GM12878 (cell line): Measurements from ENCODE around the gene GSG1L. TPM values are rescaled to one million over a fixed set of nuclear protein-coding genes. Genes with fewer than 3 reads are reported as not detected.

ENCODE experiments used
- ATAC-seq: fragments of 200-7000 bp; cut with Tn5 transposase; 3 replicates; pipeline ENCODE4 v1.9.1; 2020; ENCODE audit warnings: mild to moderate bottlenecking, moderate library complexity
- BruUV-seq: library from RNA; stranded (reverse); fragments of 400-500 nt; replicated peaks from 2 replicates; lab custom pipeline; 2021; lab: Mats Ljungman, UMichigan
- CTCF ChIA-PET: fragments of 300-600 bp; sonication (Branson Sonifier 250); formaldehyde crosslinking; extraction: SDS; loops from one replicate; lab custom pipeline; 2021; ENCODE audit warnings: inconsistent platforms; lab: Yijun Ruan, JAX
- POLR2A ChIA-PET: fragments of 350-600 bp; formaldehyde crosslinking; extraction: SDS; loops from one replicate; lab custom pipeline; 2021; ENCODE audit warnings: inconsistent platforms; lab: Charles Lee
- RAD21 ChIA-PET: fragments of 300-600 bp; sonication (Branson Sonifier 250); formaldehyde crosslinking; loops from one replicate; lab custom pipeline; 2023; ENCODE audit warnings: antibody characterized with exemption; ENCODE audit not compliant: unreplicated experiment; lab: Charles Lee
- SMC1A ChIA-PET: fragments of 300-600 bp; sonication (Branson Sonifier 250); formaldehyde crosslinking; loops from one replicate; lab custom pipeline; 2023; ENCODE audit not compliant: unreplicated experiment, uncharacterized antibody; lab: Charles Lee
- DNase-seq: peaks from one replicate; pipeline ENCODE4 v3.0.0-alpha.2; 2011; ENCODE audit warnings: low read depth, low spot score
- FAIRE-seq: peaks from 3 replicates; lab custom pipeline; 2011; peaks lifted over from hg19 to GRCh38; lab: Jason Lieb, UNC
- H2AFZ ChIP-seq: 2 replicates; pipeline ENCODE4 v1.6.0; 2011; ENCODE audit warnings: low read depth, low read length, control low read depth; ENCODE audit not compliant: control insufficient read depth
- H3K27ac ChIP-seq: 2 replicates; pipeline ENCODE4 v1.5.1; 2011; ENCODE audit warnings: control low read depth; ENCODE audit not compliant: control insufficient read depth, insufficient read depth
- H3K27me3 ChIP-seq, 2 experiments: replicated peaks in 1 of 2; 2 replicates each; pipeline versions ENCODE4 v1.6.0 to v1.6.1; 2011; ENCODE audit warnings: low read length in 1 of 2; ENCODE audit not compliant: control insufficient read depth in 2 of 2, insufficient read depth in 2 of 2
- H3K36me3 ChIP-seq, 2 experiments: 2 replicates each; pipeline ENCODE4 v1.5.1; 2011; ENCODE audit warnings: low read length in 1 of 2; ENCODE audit not compliant: control insufficient read depth in 2 of 2, insufficient read depth in 2 of 2
- H3K4me1 ChIP-seq: 2 replicates; pipeline ENCODE4 v1.6.1; 2011; ENCODE audit warnings: mild to moderate bottlenecking, low read length, moderate library complexity, mixed read lengths; ENCODE audit not compliant: control insufficient read depth, insufficient read depth
- H3K4me2 ChIP-seq: 2 replicates; pipeline ENCODE4 v1.6.0; 2011; ENCODE audit warnings: control low read depth; ENCODE audit not compliant: control insufficient read depth, insufficient read depth
- H3K4me3 ChIP-seq: fragments of 200-600 bp; sonication (generic); 2 replicates; pipeline ENCODE4 v1.5.1; 2016
- H3K79me2 ChIP-seq: 2 replicates; pipeline ENCODE4 v1.6.0; 2011; ENCODE audit warnings: low read length; ENCODE audit not compliant: control insufficient read depth, insufficient read depth
- H3K9ac ChIP-seq: 2 replicates; pipeline ENCODE4 v1.8.0; 2011; ENCODE audit warnings: low read length, control low read depth, mixed read lengths; ENCODE audit not compliant: control insufficient read depth, insufficient read depth
- H3K9me3 ChIP-seq: replicated peaks from 3 replicates; pipeline ENCODE4 v1.5.1; 2011; ENCODE audit warnings: mild to moderate bottlenecking, low read length; ENCODE audit not compliant: control insufficient read depth, insufficient read depth
- H4K20me1 ChIP-seq: 2 replicates; pipeline ENCODE4 v1.6.0; 2011; ENCODE audit not compliant: control insufficient read depth, insufficient read depth
- DPF2 ChIP-seq: fragments of 450-650 bp; IDR thresholded peaks from 2 replicates; pipeline ENCODE4 v1.6.1; 2017; ENCODE audit warnings: mild to moderate bottlenecking
- ESRRA ChIP-seq: IDR thresholded peaks from 2 replicates; pipeline ENCODE4 v1.6.1; 2012; ENCODE audit warnings: mild to moderate bottlenecking, low read length, improper control_type of control experiment
- NFIC ChIP-seq: IDR thresholded peaks from 2 replicates; pipeline ENCODE4 v1.6.1; 2012; ENCODE audit warnings: low read depth, mild to moderate bottlenecking, inconsistent platforms, low read length, moderate library complexity
- POLR2A ChIP-seq: IDR thresholded peaks from 2 replicates; pipeline ENCODE4 v1.6.1; 2011; ENCODE audit warnings: low read depth, mild to moderate bottlenecking, low read length
- YBX1 ChIP-seq: fragments of 450-650 bp; IDR thresholded peaks from 2 replicates; pipeline ENCODE4 v1.6.1; 2016; ENCODE audit warnings: antibody characterized with exemption
- ZNF207 ChIP-seq: fragments of 450-650 bp; IDR thresholded peaks from 2 replicates; pipeline ENCODE4 v1.6.1; 2014; ENCODE audit warnings: antibody characterized with exemption, mild to moderate bottlenecking, borderline replicate concordance
- WGBS: methylation state at CpG from one replicate; pipeline ENCODE4 v1.1.6; 2016; ENCODE audit warnings: low lambda C conversion rate; ENCODE audit not compliant: insufficient replicate concordance, insufficient coverage; ENCODE audit errors: missing lambda C conversion rate; 5-methylcytosine and 5-hydroxymethylcytosine counted together
- in situ Hi-C: fragments of 300-500 bp; cut with MboI; formaldehyde crosslinking; loops from 9 replicates; pipeline ENCODE4 v1.14.3; 2018; ENCODE audit warnings: mixed read lengths
- intact Hi-C: fragments of 100-400 bp; cut with micrococcal nuclease; formaldehyde crosslinking; loops from one replicate; pipeline ENCODE4 v1.14.2; 2022; ENCODE audit not compliant: unreplicated experiment
- polyA plus RNA-seq, 11 experiments: library from polyadenylated mRNA; depleted of rRNA in 4 of 11; unstranded in 6 of 11; stranded (reverse) in 5 of 11; fragments of >200 nt; fragmentation: Nextera tagmentation in 4 of 11; fragmentation: Illumina TruSeq in 1 of 11; extraction: Ambion mirVana in 4 of 11; extraction: Trizol in 1 of 11; gene quantifications; 1 replicate in 1 of 11; 2 replicates in 10 of 11; pipeline versions ENCODE4 v1.2.1 to v1.2.3, GENCODE V29; 2011 to 2016; ENCODE audit warnings: inconsistent platforms in 2 of 11, missing spikeins in 2 of 11, low read depth in 1 of 11
- total RNA-seq, 4 experiments: library from RNA; depleted of rRNA in 3 of 4; stranded (reverse); fragments of >200 nt in 3 of 4; fragmentation: Illumina TruSeq in 1 of 4; extraction: Trizol in 1 of 4; gene quantifications; 2 replicates each; pipeline versions ENCODE4 v1.2.1 to v1.2.3, GENCODE V29; 2013 to 2021
- TF ChIP-seq, protein P1 (sequence below): fragments of 450-650 bp; IDR thresholded peaks from 2 replicates; pipeline ENCODE4 v1.6.1; 2018; ENCODE audit warnings: mild to moderate bottlenecking, low read depth, moderate library complexity; ENCODE audit not compliant: partially characterized antibody
- TF ChIP-seq, protein P2 (sequence below): IDR thresholded peaks from 2 replicates; pipeline ENCODE4 v1.6.1; 2012; ENCODE audit warnings: low read length, inconsistent platforms

Gene GSG1L
- total and polyA plus RNA-seq, 10 of the 15 experiments (the other 5 are each of a cell fraction or from before 2014, with no cell fraction given) = not detected

DNA sequence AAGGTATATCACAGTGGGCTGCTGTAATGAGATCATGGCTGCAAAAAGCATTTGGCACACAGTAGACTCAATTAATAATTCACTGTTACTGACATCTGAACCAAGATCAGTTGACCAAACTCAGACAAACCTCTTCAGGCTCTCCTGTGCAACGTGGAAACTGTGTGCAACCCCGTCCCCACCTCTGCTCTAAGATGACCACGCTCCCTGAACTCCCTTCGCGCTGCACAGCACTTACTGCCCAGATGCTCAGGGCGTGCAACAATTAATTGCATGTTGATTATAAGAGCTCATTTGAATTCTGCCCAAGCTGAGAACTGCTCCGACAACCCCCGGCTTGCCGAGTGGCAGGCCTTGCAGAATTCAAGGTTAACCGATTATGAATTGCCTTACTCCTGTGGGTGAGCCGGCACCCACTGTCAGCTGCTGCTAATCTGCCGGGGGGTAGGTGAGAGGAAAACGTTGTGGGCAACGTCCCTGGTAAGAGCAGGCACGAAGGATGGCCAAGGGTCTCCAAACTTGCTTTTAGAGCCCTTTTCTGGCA, 1.3 kb upstream of the GSG1L start:
- ATAC-seq (no peak), FAIRE-seq (no peak), DNase-seq (no peak)
- H2AFZ ChIP-seq = no peak overlapping the region
- intact Hi-C loops = no loop called here
- ChIA-PET POLR2A (no interaction called here), CTCF (no interaction called here), SMC1A (no interaction called here), RAD21 (interaction anchor here (0.7 kb wide), 1 partner anchor 429 kb away, joined by 4 read pairs; no protein-coding TSS in a partner anchor)
- no TSS peak for BruUV-seq
- no peak overlapping the region for H3K4me3 ChIP-seq
- no peaks in the 10 kb centered on the region for H3K79me2 ChIP-seq
- TF ChIP-seq, protein P1, sequence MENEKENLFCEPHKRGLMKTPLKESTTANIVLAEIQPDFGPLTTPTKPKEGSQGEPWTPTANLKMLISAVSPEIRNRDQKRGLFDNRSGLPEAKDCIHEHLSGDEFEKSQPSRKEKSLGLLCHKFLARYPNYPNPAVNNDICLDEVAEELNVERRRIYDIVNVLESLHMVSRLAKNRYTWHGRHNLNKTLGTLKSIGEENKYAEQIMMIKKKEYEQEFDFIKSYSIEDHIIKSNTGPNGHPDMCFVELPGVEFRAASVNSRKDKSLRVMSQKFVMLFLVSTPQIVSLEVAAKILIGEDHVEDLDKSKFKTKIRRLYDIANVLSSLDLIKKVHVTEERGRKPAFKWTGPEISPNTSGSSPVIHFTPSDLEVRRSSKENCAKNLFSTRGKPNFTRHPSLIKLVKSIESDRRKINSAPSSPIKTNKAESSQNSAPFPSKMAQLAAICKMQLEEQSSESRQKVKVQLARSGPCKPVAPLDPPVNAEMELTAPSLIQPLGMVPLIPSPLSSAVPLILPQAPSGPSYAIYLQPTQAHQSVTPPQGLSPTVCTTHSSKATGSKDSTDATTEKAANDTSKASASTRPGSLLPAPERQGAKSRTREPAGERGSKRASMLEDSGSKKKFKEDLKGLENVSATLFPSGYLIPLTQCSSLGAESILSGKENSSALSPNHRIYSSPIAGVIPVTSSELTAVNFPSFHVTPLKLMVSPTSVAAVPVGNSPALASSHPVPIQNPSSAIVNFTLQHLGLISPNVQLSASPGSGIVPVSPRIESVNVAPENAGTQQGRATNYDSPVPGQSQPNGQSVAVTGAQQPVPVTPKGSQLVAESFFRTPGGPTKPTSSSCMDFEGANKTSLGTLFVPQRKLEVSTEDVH = no peak
- TF ChIP-seq ZNF207 (no peak), ESRRA (no peak), YBX1 (no peak), POLR2A (no peak), DPF2 (no peak), NFIC (no peak)
- TF ChIP-seq, protein P2, sequence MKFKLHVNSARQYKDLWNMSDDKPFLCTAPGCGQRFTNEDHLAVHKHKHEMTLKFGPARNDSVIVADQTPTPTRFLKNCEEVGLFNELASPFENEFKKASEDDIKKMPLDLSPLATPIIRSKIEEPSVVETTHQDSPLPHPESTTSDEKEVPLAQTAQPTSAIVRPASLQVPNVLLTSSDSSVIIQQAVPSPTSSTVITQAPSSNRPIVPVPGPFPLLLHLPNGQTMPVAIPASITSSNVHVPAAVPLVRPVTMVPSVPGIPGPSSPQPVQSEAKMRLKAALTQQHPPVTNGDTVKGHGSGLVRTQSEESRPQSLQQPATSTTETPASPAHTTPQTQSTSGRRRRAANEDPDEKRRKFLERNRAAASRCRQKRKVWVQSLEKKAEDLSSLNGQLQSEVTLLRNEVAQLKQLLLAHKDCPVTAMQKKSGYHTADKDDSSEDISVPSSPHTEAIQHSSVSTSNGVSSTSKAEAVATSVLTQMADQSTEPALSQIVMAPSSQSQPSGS = no peak
- no peaks in the 10 kb centered on the region for H3K36me3 ChIP-seq
- in situ Hi-C loops = loop anchor here (25.0 kb wide), 1 partner anchor 427 kb away; no protein-coding TSS in a partner anchor
- H3K4me1 ChIP-seq = no peaks in the 10 kb centered on the region
- H3K27ac ChIP-seq = no peak overlapping the region
- H3K9ac ChIP-seq = no peak overlapping the region
- no peaks in the 10 kb centered on the region for H3K9me3 ChIP-seq
- H3K4me2 ChIP-seq = no peak overlapping the region
- 59% methylated on average over 15 of the region's 15 CpGs for WGBS
- no peaks in the 10 kb centered on the region for H4K20me1 ChIP-seq
- peaks cover 7 to 11% of the 10 kb centered on the region in 2 experiments; a peak in 3 of 4 replicates for H3K27me3 ChIP-seq
